ENCODE measurements around the gene IL17RD.

The IL17RD gene

GRCh38 chr3:57079474-57079831 lies 85.7 kb downstream of the IL17RD start:
- H3K36me3 ChIP-seq (ENCODE audit: control insufficient read depth, insufficient read depth, low read length) = peaks cover 6% of the 10 kb centered on the region
- no peaks in the 10 kb centered on the region for H3K27me3 ChIP-seq (ENCODE audit: control insufficient read depth, insufficient read depth, low read length)
- H3K9ac ChIP-seq (ENCODE audit: low read length) = no peak overlapping the region
- peak overlapping the region; percentile 52 for H3K27ac ChIP-seq (ENCODE audit: low read depth, low read length)
- H3K4me1 ChIP-seq (ENCODE audit: control insufficient read depth, insufficient read depth, low read length) = peaks cover 6% of the 10 kb centered on the region
- peak overlapping the region; percentile 62 for H3K4me3 ChIP-seq (ENCODE audit: low read length)

- Histone ChIP-seq H3K4me3 (ENCODE audit: low read length) (peak overlapping the region; percentile 92), H3K36me3 (ENCODE audit: control insufficient read depth, insufficient read depth, low read length) (peaks cover 6% of the 10 kb centered on the region), H3K27ac (ENCODE audit: low read depth, low read length) (peak overlapping the region; percentile 80), H3K27me3 (ENCODE audit: control insufficient read depth, insufficient read depth, low read length) (no peaks in the 10 kb centered on the region), H3K4me1 (ENCODE audit: control insufficient read depth, insufficient read depth, low read length) (peaks cover 6% of the 10 kb centered on the region), H3K9ac (ENCODE audit: low read length) (peak overlapping the region; percentile 74)
Observed at GRCh38 chr3:57078635-57079473, 86.3 kb downstream of the IL17RD start.

- peak overlapping the region; percentile 92 for H3K4me3 ChIP-seq (ENCODE audit: low read length)
- peak overlapping the region; percentile 57 for H3K9ac ChIP-seq (ENCODE audit: low read length)
- H3K4me1 ChIP-seq (ENCODE audit: control insufficient read depth, insufficient read depth, low read length) = peaks cover 6% of the 10 kb centered on the region
- H3K27me3 ChIP-seq (ENCODE audit: control insufficient read depth, insufficient read depth, low read length) = no peaks in the 10 kb centered on the region
- peak overlapping the region; percentile 80 for H3K27ac ChIP-seq (ENCODE audit: low read depth, low read length)
- H3K36me3 ChIP-seq (ENCODE audit: control insufficient read depth, insufficient read depth, low read length) = peaks cover 6% of the 10 kb centered on the region
Observed at GRCh38 chr3:57078344-57078634, 86.9 kb downstream of the IL17RD start.

- H3K4me1 ChIP-seq (ENCODE audit: control insufficient read depth, insufficient read depth, low read length) = peaks cover 6% of the 10 kb centered on the region
Observed at GRCh38 chr3:57077630-57078343, 87.4 kb downstream of the IL17RD start.

DNA sequence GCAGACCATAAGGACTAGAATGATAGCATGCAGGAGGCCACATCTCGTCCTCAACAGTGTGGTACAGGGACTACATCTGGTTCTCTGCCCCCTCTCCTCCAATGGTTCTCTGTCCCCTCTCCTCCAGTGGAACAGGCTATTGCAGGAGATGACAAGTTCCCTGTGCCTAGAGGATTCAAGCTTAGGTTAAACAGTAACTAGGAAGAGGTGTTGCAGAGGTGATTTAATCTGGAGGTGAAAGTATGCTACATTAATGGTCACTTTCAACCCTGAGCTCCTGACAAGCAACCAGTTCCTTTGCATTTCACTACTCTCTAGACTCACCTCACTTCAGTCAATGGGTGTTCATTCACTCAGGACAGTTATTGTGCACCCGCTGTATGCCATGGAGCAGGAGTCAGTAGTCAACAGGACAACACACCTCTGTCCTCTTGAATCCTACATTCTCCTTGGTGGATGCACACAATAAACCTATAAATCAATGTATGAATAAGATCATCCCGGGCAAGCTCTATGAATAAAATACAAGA lies 88.7 kb downstream of the IL17RD start:
- Histone ChIP-seq H3K4me3 (ENCODE audit: low read length) (no peak overlapping the region), H3K4me1 (ENCODE audit: control insufficient read depth, insufficient read depth, low read length) (peaks cover 6% of the 10 kb centered on the region), H3K27ac (ENCODE audit: low read depth, low read length) (no peak overlapping the region), H3K36me3 (ENCODE audit: control insufficient read depth, insufficient read depth, low read length) (peaks cover 6% of the 10 kb centered on the region), H3K27me3 (ENCODE audit: control insufficient read depth, insufficient read depth, low read length) (no peaks in the 10 kb centered on the region), H3K9ac (ENCODE audit: low read length) (no peak overlapping the region)

More at GRCh38 chr3:57077630-57078343, 87.4 kb downstream of the IL17RD start:
- H3K9ac ChIP-seq (ENCODE audit: low read length) = peak overlapping the region; percentile 57
- peaks cover 6% of the 10 kb centered on the region for H3K36me3 ChIP-seq (ENCODE audit: control insufficient read depth, insufficient read depth, low read length)
- peak overlapping the region; percentile 92 for H3K4me3 ChIP-seq (ENCODE audit: low read length)
- H3K27me3 ChIP-seq (ENCODE audit: control insufficient read depth, insufficient read depth, low read length) = no peaks in the 10 kb centered on the region
- H3K27ac ChIP-seq (ENCODE audit: low read depth, low read length) = peak overlapping the region; percentile 80

- Histone ChIP-seq H3K9ac (ENCODE audit: low read length) (no peak overlapping the region), H3K36me3 (ENCODE audit: control insufficient read depth, insufficient read depth, low read length) (peaks cover 6% of the 10 kb centered on the region), H3K4me1 (ENCODE audit: control insufficient read depth, insufficient read depth, low read length) (peaks cover 9% of the 10 kb centered on the region), H3K27me3 (ENCODE audit: control insufficient read depth, insufficient read depth, low read length) (no peaks in the 10 kb centered on the region), H3K4me3 (ENCODE audit: low read length) (no peak overlapping the region), H3K27ac (ENCODE audit: low read depth, low read length) (no peak overlapping the region)
Observed at GRCh38 chr3:57074135-57074534, 91.0 kb downstream of the IL17RD start.

GRCh38 chr3:57073628-57074027 lies 91.5 kb downstream of the IL17RD start:
- Histone ChIP-seq H3K4me3 (ENCODE audit: low read length) (no peak overlapping the region), H3K4me1 (ENCODE audit: control insufficient read depth, insufficient read depth, low read length) (peaks cover 9% of the 10 kb centered on the region), H3K27me3 (ENCODE audit: control insufficient read depth, insufficient read depth, low read length) (no peaks in the 10 kb centered on the region)

DNA sequence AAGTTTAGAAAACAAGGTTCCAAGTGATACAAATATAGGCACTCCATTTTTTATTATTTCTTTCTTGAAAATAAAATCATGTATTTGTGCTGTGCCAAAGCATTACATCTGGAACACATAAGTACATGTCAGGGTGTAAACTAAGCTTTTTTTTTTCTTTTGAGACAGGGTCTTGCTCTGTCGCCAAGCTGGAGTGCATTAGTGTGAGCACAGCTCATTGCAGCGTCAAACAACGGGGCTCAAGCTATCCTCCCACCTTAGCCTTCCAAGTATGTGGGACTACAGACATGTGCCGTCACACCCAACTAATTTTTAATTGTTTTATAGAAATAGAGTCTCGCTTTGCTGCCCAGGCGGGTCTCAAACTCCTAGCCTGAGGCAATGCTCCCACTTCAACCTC lies 95.7 kb downstream of the IL17RD start:
- Histone ChIP-seq H3K4me1 (ENCODE audit: control insufficient read depth, insufficient read depth, low read length) (peaks cover 3% of the 10 kb centered on the region), H3K36me3 (ENCODE audit: control insufficient read depth, insufficient read depth, low read length) (peaks cover under 1% of the 10 kb centered on the region), H3K27me3 (ENCODE audit: control insufficient read depth, insufficient read depth, low read length) (no peaks in the 10 kb centered on the region), H3K4me3 (ENCODE audit: low read length) (no peak overlapping the region), H3K27ac (ENCODE audit: low read depth, low read length) (peak overlapping the region; percentile 74), H3K9ac (ENCODE audit: low read length) (no peak overlapping the region)

More at GRCh38 chr3:57073628-57074027, 91.5 kb downstream of the IL17RD start:
- H3K27ac ChIP-seq (ENCODE audit: low read depth, low read length) = no peak overlapping the region
- H3K9ac ChIP-seq (ENCODE audit: low read length) = no peak overlapping the region
- H3K36me3 ChIP-seq (ENCODE audit: control insufficient read depth, insufficient read depth, low read length) = peaks cover 6% of the 10 kb centered on the region

DNA sequence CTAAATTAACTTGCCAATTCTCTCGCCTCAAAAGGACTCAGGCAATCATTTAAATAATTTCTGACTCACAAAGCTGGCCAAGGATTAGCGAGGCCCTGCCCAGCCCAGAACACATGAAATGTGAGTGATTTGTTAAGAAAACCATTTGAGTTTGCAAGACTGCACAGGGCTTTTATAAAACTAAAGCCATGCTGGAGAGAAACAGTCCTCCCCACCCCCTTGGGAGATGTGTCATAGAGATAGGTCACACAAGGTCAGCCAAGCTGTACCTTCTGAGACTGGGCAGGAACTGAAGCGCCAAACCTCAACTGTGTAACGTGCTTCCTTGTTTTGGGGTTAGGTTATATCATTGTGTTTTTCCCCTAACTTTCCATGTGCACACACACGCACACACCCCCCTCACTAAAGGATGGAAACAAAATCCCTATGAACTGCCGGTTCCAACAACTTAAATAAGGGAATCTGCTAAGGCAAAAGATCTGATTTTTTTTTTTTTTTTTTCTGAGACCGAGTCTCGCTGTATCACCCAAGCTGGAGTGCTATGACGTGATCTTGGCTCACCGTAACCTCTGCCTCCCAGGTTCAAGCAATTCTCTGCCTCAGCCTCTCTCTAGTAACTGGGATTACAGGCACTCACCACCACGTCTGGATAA lies 96.6 kb downstream of the IL17RD start:
- Histone ChIP-seq H3K27ac (ENCODE audit: low read depth, low read length) (peak overlapping the region; percentile 74), H3K36me3 (ENCODE audit: control insufficient read depth, insufficient read depth, low read length) (no peaks in the 10 kb centered on the region), H3K27me3 (ENCODE audit: control insufficient read depth, insufficient read depth, low read length) (no peaks in the 10 kb centered on the region)

GRCh38 chr3:57066471-57066870 lies 98.7 kb downstream of the IL17RD start:
- peaks cover 23% of the 10 kb centered on the region for H3K4me1 ChIP-seq (ENCODE audit: control insufficient read depth, insufficient read depth, low read length)
- H3K9ac ChIP-seq (ENCODE audit: low read length) = no peak overlapping the region
- no peaks in the 10 kb centered on the region for H3K27me3 ChIP-seq (ENCODE audit: control insufficient read depth, insufficient read depth, low read length)
- H3K4me3 ChIP-seq (ENCODE audit: low read length) = no peak overlapping the region
- H3K27ac ChIP-seq (ENCODE audit: low read depth, low read length) = no peak overlapping the region
- no peaks in the 10 kb centered on the region for H3K36me3 ChIP-seq (ENCODE audit: control insufficient read depth, insufficient read depth, low read length)

More for the DNA sequence above, 96.6 kb downstream of the IL17RD start:
- no peak overlapping the region for H3K4me3 ChIP-seq (ENCODE audit: low read length)
- peaks cover 4% of the 10 kb centered on the region for H3K4me1 ChIP-seq (ENCODE audit: control insufficient read depth, insufficient read depth, low read length)
- no peak overlapping the region for H3K9ac ChIP-seq (ENCODE audit: low read length)

DNA sequence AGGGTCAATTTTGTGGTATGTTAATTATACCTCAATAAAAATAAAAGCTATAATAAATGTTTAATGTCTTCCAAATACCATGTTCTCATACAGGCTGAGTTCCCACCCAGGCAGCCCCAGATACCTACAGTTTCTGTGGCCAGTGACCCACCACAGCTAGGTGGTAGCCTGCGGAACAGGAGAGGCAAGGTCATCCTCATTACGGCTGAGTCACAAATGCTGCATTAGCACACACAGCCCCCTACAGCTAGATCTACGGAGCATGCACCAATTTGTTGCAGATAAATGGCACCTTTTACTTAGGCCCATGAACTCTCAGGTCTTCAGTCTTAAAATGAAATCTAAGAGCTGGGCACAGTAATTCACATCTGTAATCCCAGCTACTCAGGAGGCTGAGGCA lies 99.6 kb downstream of the IL17RD start:
- H3K4me3 ChIP-seq (ENCODE audit: low read length) = no peak overlapping the region
- no peaks in the 10 kb centered on the region for H3K36me3 ChIP-seq (ENCODE audit: control insufficient read depth, insufficient read depth, low read length)
- no peaks in the 10 kb centered on the region for H3K27me3 ChIP-seq (ENCODE audit: control insufficient read depth, insufficient read depth, low read length)
- H3K27ac ChIP-seq (ENCODE audit: low read depth, low read length) = no peak overlapping the region
- H3K9ac ChIP-seq (ENCODE audit: low read length) = no peak overlapping the region
- peaks cover 25% of the 10 kb centered on the region for H3K4me1 ChIP-seq (ENCODE audit: control insufficient read depth, insufficient read depth, low read length)

DNA sequence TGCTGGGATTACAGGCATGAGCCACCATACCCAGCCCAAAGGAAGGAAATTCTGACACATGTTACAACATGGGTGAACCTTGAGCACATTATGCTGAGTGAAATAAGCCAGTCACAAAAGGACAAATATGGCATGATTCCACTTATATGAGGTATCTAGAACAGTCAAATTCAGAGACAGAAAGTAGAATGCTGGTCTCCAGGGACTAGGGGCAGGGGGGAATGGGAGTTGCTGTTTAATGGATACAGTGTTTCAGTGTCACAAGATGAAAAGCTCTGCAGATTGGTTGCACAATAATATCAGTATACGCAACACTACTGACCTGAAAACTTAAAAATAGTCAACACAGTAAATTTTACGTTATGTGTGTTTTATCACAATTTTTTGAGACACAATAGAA lies 100.6 kb downstream of the IL17RD start:
- H3K27ac ChIP-seq (ENCODE audit: low read depth, low read length) = no peak overlapping the region
- no peaks in the 10 kb centered on the region for H3K36me3 ChIP-seq (ENCODE audit: control insufficient read depth, insufficient read depth, low read length)
- H3K27me3 ChIP-seq (ENCODE audit: control insufficient read depth, insufficient read depth, low read length) = no peaks in the 10 kb centered on the region
- no peak overlapping the region for H3K9ac ChIP-seq (ENCODE audit: low read length)
- peaks cover 23% of the 10 kb centered on the region for H3K4me1 ChIP-seq (ENCODE audit: control insufficient read depth, insufficient read depth, low read length)
- H3K4me3 ChIP-seq (ENCODE audit: low read length) = no peak overlapping the region
